SK-N-MC (cell line): ENCODE data around the gene AIMP1.

Source experiments
- EZH2 ChIP-seq: fragments of 200-600 bp; sonication (generic); IDR thresholded peaks from one replicate; pipeline ENCODE4 v1.6.1; 2017; ENCODE audit warnings: antibody characterized with exemption
- FOXP2 ChIP-seq: optimal IDR thresholded peaks from 2 replicates; pipeline ENCODE3; 2011; ENCODE audit warnings: mild to moderate bottlenecking, moderate library complexity; ENCODE audit not compliant: insufficient read depth; ENCODE audit errors: extremely low read length, control extremely low read depth
- POLR2AphosphoS5 ChIP-seq: IDR thresholded peaks from 2 replicates; pipeline ENCODE4 v1.6.1; 2012; ENCODE audit warnings: mild to moderate bottlenecking, low read depth, low read length, borderline replicate concordance

- TF ChIP-seq EZH2 (no peak), POLR2AphosphoS5 (no peak), FOXP2 (no peak)
Observed at GRCh38 chr4:106343865-106344646, 27.7 kb downstream of the AIMP1 start.
